Fibroblast of pulmonary artery (primary cell): ENCODE results near the gene GSTCD.
"Not testable (repeated sequence)": the region's sequence is repeated elsewhere in the genome, so short reads cannot be mapped to it uniquely, and the experiment has no call there.

Experiments used
- DNase-seq: peaks from one replicate; pipeline ENCODE4 v3.0.0-alpha.2; 2010; ENCODE audit warnings: low read depth
- H3K4me3 ChIP-seq: replicated peaks from 2 replicates; pipeline ENCODE4 v1.5.1; 2011; ENCODE audit warnings: low read depth, mild to moderate bottlenecking, control low read depth, low read length, moderate library complexity
- TF ChIP-seq, protein P1 (sequence below): IDR thresholded peaks from 2 replicates; pipeline ENCODE4 v1.5.1; 2011; ENCODE audit warnings: mild to moderate bottlenecking, control low read depth, low read length, inconsistent platforms; ENCODE audit errors: missing control alignments

The GSTCD gene

DNA sequence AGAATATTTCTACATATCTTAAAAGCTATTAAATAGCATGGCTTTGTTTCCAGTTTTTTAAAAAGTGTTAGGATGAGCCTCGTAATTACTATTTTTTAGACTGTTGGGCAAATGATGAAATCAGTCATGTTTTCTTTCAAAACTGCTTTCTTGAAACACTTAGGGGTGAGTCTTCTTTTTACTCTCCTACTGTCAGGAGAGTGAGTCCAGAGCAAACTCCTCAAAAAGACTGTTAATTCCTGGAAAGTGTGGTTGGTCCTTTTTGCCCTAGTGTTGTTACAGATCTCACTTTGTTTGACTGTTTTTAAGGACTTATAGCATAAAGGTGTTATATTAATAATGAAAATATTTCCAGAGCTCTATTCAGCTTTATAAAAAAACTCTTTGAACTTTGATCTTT is 6.3 kb downstream of the GSTCD start:
- TF ChIP-seq, protein P1, sequence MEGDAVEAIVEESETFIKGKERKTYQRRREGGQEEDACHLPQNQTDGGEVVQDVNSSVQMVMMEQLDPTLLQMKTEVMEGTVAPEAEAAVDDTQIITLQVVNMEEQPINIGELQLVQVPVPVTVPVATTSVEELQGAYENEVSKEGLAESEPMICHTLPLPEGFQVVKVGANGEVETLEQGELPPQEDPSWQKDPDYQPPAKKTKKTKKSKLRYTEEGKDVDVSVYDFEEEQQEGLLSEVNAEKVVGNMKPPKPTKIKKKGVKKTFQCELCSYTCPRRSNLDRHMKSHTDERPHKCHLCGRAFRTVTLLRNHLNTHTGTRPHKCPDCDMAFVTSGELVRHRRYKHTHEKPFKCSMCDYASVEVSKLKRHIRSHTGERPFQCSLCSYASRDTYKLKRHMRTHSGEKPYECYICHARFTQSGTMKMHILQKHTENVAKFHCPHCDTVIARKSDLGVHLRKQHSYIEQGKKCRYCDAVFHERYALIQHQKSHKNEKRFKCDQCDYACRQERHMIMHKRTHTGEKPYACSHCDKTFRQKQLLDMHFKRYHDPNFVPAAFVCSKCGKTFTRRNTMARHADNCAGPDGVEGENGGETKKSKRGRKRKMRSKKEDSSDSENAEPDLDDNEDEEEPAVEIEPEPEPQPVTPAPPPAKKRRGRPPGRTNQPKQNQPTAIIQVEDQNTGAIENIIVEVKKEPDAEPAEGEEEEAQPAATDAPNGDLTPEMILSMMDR, result no peak
- no peak overlapping the region for H3K4me3 ChIP-seq
- no peak for DNase-seq

DNA sequence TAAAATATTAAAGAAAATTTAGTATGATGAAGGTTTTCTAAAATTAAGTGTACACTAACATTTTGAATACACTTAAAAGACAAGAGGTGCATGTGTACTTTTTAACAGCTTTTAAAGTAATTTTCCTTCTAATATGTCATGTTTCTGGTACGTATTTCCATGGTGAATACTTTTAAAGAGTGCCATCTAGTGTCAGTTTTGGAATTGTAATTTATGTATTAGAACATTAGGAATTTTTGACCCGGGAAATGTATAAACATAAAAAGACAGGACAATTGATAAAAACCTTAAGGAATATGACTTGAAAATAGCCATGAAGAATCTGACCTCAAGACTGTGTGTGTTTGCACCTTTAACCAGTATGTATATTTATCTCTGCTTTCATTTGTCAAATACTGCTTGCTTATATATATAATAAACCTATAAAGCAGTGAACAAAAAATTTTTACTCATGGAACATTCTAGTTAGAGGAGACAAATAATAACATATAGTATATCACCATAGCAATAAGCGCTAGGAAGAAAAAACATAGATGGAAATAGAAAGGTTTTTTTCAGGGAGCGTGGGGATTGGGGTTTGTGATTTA is 7.2 kb downstream of the GSTCD start:
- TF ChIP-seq, protein P1, result peak; percentile 46
- peak; percentile 69 for DNase-seq
- H3K4me3 ChIP-seq, result no peak overlapping the region

DNA sequence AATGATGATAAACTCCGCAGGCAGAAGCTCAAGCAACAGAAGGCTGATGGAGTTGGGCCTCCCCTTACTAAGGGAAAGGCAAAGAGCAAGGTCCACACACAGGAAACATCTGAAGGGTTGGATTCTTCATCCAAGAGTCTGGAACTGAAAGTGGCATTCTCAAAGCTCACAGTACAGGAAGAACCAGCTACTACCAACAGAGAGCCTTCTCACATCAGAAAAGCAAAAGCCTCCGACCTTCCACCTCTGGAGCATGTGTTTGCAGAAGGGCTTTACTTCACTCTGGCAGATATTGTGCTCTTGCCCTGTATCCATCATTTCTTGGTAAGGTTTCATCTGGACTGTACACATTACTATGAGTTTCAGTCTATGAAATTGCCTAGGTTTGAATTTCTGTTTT is 10.6 kb downstream of the GSTCD start:
- H3K4me3 ChIP-seq, result no peak overlapping the region
- DNase-seq, result no peak
- TF ChIP-seq, protein P1, result no peak

DNA sequence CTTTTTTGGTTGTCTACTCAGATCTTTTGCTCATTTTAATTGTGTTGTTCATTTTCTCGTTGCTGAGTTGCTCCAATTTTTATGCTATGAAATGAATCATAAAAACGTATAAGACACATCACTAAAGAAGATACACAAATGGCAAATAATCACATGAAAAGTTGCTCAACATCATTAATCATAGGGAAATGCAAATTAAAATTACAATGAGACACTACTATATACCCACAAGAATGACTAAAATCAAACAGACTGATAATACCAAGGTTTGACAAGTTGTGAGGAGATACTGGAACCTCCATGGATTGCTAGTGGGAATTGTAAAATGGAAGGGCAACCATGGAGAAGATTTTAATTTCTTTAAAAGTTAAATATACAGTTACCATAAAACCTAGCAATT is 17.0 kb downstream of the GSTCD start:
- TF ChIP-seq, protein P1, result no peak
- no peak for DNase-seq
- no peak overlapping the region for H3K4me3 ChIP-seq

DNA sequence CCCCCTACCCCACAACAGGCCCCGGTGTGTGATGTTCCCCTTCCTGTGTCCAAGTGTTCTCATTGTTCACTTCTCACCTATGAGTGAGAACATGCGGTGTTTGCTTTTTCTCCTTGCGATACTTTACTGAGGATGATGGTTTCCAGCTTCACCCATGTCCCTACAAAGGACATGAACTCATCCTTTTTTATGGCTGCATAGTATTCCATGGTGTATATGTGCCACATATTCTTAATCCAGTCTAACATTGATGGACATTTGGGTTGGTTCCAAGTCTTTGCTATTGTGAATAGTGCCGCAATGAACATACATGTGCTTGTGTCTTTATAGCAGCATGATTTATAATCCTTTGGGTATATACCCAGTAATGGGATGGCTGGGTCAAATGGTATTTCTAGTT is 21.3 kb downstream of the GSTCD start:
- H3K4me3 ChIP-seq, DNase-seq: not testable (repeated sequence)

DNA sequence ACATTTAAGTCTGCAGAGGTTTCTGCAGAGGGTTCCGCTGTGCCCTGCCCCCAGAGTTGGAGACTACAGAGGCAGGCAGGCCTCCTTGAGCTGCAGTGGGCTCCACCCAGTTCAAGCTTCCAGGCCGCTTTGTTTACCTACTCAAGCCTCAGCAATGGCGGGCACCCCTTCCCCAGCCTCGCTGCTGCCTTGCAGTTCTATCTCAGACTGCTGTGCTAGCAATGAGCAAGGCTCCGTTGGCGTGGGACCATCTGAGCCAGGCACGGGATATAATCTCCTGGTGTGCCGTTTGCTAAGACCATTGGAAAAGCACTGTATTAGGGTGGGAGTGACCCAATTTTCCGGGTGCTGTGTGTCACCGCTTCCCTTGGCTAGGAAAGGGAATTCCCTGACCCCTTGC is 26.6 kb downstream of the GSTCD start:
- not testable (repeated sequence) for H3K4me3 ChIP-seq, DNase-seq

DNA sequence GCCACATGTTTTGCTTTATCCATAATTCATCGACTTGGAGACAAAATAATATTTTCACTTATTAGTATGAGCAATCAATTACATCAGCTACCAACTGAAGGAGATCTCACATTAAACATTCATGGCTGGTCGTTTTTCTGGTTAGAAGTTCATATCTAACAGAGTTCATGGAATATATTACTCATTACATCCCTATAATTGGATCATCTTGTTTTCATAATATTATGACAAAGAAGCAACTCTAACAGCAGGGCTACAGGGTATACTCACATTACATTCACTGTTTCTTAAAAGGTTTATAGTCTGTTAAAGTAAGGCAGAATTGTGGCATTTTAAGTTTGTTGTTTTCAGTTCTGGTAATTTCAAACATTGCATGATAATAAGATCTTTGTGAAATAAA is 33.0 kb downstream of the GSTCD start:
- TF ChIP-seq, protein P1, result no peak
- no peak for DNase-seq

DNA sequence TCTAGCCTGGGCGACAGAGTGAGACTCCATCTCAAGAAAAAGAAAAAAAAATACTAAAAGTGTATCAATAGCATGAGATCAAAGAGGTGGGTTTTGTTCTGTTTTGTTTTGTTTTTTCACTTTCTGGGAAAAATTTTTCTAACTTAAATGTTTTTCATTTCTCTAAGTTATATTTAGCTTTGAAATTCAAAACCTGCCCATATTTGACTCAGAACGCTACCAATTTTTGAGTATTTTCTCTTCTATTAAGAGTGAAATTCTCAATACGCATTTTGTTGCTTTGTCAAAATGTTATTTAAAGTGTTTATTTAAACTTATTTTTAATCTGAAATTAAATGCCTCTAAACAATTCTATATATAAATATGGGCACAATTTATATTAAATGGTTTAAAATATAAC is 39.6 kb downstream of the GSTCD start:
- H3K4me3 ChIP-seq, result no peak overlapping the region
- no peak for DNase-seq
- TF ChIP-seq, protein P1, result no peak

More for the DNA sequence above, 33.0 kb downstream of the GSTCD start:
- no peak overlapping the region for H3K4me3 ChIP-seq
